K562 (cell line): ENCODE data around the gene PET100. TPM values are rescaled to one million over a fixed set of nuclear protein-coding genes. Genes with fewer than 3 reads are reported as not detected.

ENCODE experiments used
- BRF1 ChIP-seq: IDR thresholded peaks from 3 replicates; pipeline ENCODE4 v1.6.1; 2011; ENCODE audit warnings: borderline replicate concordance, mild to moderate bottlenecking; ENCODE audit not compliant: insufficient read length; ENCODE audit errors: extremely low read depth
- E2F6 ChIP-seq, 2 experiments: IDR thresholded peaks; 2 replicates each; pipeline ENCODE4 v1.6.1; 2011; ENCODE audit warnings: borderline replicate concordance in 1 of 2, control low read depth in 1 of 2, low read depth in 1 of 2, low read length in 1 of 2, mild to moderate bottlenecking in 1 of 2, mixed read lengths in 1 of 2, moderate library complexity in 1 of 2; ENCODE audit not compliant: insufficient read depth in 1 of 2, insufficient read length in 1 of 2, poor library complexity in 1 of 2, severe bottlenecking in 1 of 2; ENCODE audit errors: extremely low read depth in 1 of 2
- EGR1 ChIP-seq: fragments of 450-650 bp; conservative IDR thresholded peaks from 2 replicates; pipeline ENCODE4 v1.6.1; 2017; ENCODE audit warnings: mild to moderate bottlenecking
- HDAC1 ChIP-seq, 2 experiments: fragments of 450-650 bp; IDR thresholded peaks; 2 replicates each; pipeline ENCODE4 v1.6.1; 2016 to 2017; ENCODE audit warnings: inconsistent platforms in 1 of 2, mild to moderate bottlenecking in 1 of 2, moderate library complexity in 1 of 2
- MED1 ChIP-seq: sonication (generic); formaldehyde crosslinking; IDR thresholded peaks from 2 replicates; pipeline ENCODE4 v1.8.1; 2023; ENCODE audit warnings: missing genetic modification reagents, borderline replicate concordance
- NR2C2 ChIP-seq, 2 experiments: fragments of 200-800 bp in 1 of 2; sonication (Bioruptor generic) in 1 of 2; sonication (generic) in 1 of 2; formaldehyde crosslinking in 1 of 2; IDR thresholded peaks; 2 replicates each; pipeline versions ENCODE4 v1.6.1 to v1.8.0; 2016 to 2022; ENCODE audit warnings: mild to moderate bottlenecking in 1 of 2, missing compliant biosample characterization in 1 of 2, missing genetic modification characterization in 1 of 2, missing genetic modification reagents in 1 of 2
- TSC22D4 ChIP-seq: fragments of 450-650 bp; IDR thresholded peaks from 2 replicates; pipeline ENCODE4 v1.6.1; 2016; ENCODE audit warnings: missing genetic modification characterization, missing biosample characterization, control low read depth
- YY1 ChIP-seq, 3 experiments: IDR thresholded peaks; 2 replicates each; pipeline ENCODE4 v1.6.1; 2011; ENCODE audit warnings: low read length in 2 of 3, mild to moderate bottlenecking in 2 of 3, moderate library complexity in 2 of 3, borderline replicate concordance in 1 of 3, control low read depth in 1 of 3, low read depth in 1 of 3; ENCODE audit not compliant: insufficient read depth in 3 of 3, insufficient replicate concordance in 2 of 3, control insufficient read depth in 1 of 3, insufficient read length in 1 of 3; ENCODE audit errors: extremely low read depth in 1 of 3
- ZBTB26 ChIP-seq: fragments of 450-650 bp; formaldehyde crosslinking; IDR thresholded peaks from 2 replicates; pipeline ENCODE4 v1.4.0; 2022; ENCODE audit warnings: missing genetic modification characterization
- ZBTB7A ChIP-seq: IDR thresholded peaks from 2 replicates; pipeline ENCODE4 v1.6.1; 2011; ENCODE audit warnings: low read depth, mild to moderate bottlenecking, low read length, moderate library complexity, borderline replicate concordance; ENCODE audit not compliant: control insufficient read depth
- ZFP1 ChIP-seq: fragments of 450-650 bp; formaldehyde crosslinking; IDR thresholded peaks from 2 replicates; pipeline ENCODE4 v1.4.0; 2020; ENCODE audit warnings: mild to moderate bottlenecking, mixed read lengths
- ZNF79 ChIP-seq: fragments of 250-450 bp; sonication (Bioruptor Pico); IDR thresholded peaks from 2 replicates; pipeline ENCODE4 v1.4.0; 2020; ENCODE audit warnings: low read depth, mild to moderate bottlenecking, moderate library complexity
- ZSCAN29 ChIP-seq: fragments of 450-650 bp; IDR thresholded peaks from 2 replicates; pipeline ENCODE4 v1.6.1; 2017
- polyA plus RNA-seq, 8 experiments: library from polyadenylated mRNA; depleted of rRNA in 4 of 8; stranded (reverse) in 5 of 8; unstranded in 3 of 8; fragments of >200 nt; fragmentation: Nextera tagmentation in 2 of 8; fragmentation: Illumina TruSeq in 1 of 8; extraction: Ambion mirVana in 2 of 8; extraction: Trizol in 1 of 8; gene quantifications; 2 replicates each; pipeline versions ENCODE4 v1.2.1 to v1.2.3, GENCODE V29; 2011 to 2014; ENCODE audit warnings: inconsistent platforms in 1 of 8, missing spikeins in 1 of 8
- total RNA-seq, 7 experiments: library from RNA; depleted of rRNA in 6 of 7; stranded (reverse); fragments of >200 nt in 6 of 7; fragmentation: Illumina TruSeq in 2 of 7; extraction: Trizol in 2 of 7; gene quantifications; 2 replicates each; pipeline versions ENCODE4 v1.2.1 to v1.2.3, GENCODE V29; 2011 to 2021; ENCODE audit warnings: low replicate concordance in 1 of 7
- TF ChIP-seq, protein P1 (sequence below): fragments of 250-450 bp; sonication (Bioruptor Pico); IDR thresholded peaks from 2 replicates; pipeline ENCODE4 v1.4.0; 2020; ENCODE audit warnings: mild to moderate bottlenecking, moderate library complexity
- TF ChIP-seq, protein P2 (sequence below): fragments of 450-650 bp; IDR thresholded peaks from 2 replicates; pipeline ENCODE4 v1.6.1; 2018; ENCODE audit not compliant: partially characterized antibody

The PET100 gene
- total and polyA plus RNA-seq, 9 of the 15 experiments (the other 6 are each of a cell fraction or from before 2014, with no cell fraction given): 62.3 to 351 (median 98.3) TPM

DNA sequence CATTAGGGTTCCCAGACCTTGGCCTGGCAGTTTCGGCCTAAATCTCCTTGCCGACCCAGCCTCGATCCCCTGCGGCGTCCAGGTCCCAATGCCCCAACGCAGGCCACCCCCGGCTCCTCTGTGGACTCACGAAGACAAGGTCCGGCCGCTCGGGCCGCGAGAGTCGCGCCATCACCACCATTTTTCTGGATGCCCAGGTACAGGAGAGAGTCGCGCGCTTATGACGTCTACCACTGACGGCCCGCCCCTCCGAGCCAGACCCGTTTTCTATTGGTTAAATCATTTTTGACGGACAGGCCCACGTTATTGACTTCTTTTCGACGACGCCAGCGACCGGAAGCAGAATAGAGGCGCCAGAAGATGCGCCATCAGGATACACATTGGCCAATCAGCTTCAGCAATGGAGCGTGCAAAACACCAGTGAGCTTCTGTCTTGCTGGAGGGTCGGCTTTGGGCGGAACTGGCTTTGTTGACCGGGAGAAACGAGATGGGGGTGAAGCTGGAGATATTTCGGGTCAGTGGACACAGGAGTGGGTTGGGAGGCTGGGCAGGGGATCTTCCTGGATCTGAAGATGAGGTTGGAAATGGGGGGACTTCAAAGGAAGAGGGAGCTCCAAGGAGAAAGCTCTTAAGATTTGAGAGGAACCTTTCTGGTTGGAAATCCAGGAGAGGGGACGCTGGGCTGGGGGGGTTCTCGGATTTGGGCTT, at the start of gene PET100, which contains the start of gene XAB2 (continued):
- TF ChIP-seq ZBTB26 (CRISPR knock-in tag) (no peak), MED1 (CRISPR knock-in tag) (no peak), EGR1 (no peak), E2F6 (IDR thresholded peaks at IDR 0.05; ENCODE audit: borderline replicate concordance in 1 of 2, extremely low read depth in 1 of 2, insufficient read depth in 1 of 2, insufficient read length in 1 of 2, low read depth in 1 of 2, low read length in 1 of 2, poor library complexity in 1 of 2, severe bottlenecking in 1 of 2) (peak; percentile 59 to 72), ZNF79 (CRISPR knock-in tag) (no peak), YY1 (IDR thresholded peaks at IDR 0.05; ENCODE audit: borderline replicate concordance in 1 of 3, control insufficient read depth in 1 of 3, extremely low read depth in 1 of 3, insufficient read depth in 3 of 3, insufficient read length in 1 of 3, insufficient replicate concordance in 2 of 3, low read depth in 1 of 3, low read length in 2 of 3) (peak; percentile 28 to 92 (median 88)), ZSCAN29 (no peak), ZBTB7A (no peak), HDAC1 (IDR thresholded peaks at IDR 0.05) (peak in 1 of 2 experiments; percentile 94; a peak in 2 of 4 replicates), BRF1 (no peak), ZFP1 (CRISPR knock-in tag) (no peak), TSC22D4 (tag) (no peak), NR2C2 (CRISPR knock-in tag; IDR thresholded peaks at IDR 0.05) (peak; percentile 61; the same call in 1 of the 2 replicates), NR2C2 (tag; IDR thresholded peaks at IDR 0.05) (peak; percentile 90)
- TF ChIP-seq, protein P1, sequence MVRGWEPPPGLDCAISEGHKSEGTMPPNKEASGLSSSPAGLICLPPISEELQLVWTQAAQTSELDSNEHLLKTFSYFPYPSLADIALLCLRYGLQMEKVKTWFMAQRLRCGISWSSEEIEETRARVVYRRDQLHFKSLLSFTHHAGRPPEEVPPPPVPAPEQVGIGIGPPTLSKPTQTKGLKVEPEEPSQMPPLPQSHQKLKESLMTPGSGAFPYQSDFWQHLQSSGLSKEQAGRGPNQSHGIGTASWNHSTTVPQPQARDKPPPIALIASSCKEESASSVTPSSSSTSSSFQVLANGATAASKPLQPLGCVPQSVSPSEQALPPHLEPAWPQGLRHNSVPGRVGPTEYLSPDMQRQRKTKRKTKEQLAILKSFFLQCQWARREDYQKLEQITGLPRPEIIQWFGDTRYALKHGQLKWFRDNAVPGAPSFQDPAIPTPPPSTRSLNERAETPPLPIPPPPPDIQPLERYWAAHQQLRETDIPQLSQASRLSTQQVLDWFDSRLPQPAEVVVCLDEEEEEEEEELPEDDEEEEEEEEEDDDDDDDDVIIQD (CRISPR knock-in tag): no peak
- TF ChIP-seq, protein P2, sequence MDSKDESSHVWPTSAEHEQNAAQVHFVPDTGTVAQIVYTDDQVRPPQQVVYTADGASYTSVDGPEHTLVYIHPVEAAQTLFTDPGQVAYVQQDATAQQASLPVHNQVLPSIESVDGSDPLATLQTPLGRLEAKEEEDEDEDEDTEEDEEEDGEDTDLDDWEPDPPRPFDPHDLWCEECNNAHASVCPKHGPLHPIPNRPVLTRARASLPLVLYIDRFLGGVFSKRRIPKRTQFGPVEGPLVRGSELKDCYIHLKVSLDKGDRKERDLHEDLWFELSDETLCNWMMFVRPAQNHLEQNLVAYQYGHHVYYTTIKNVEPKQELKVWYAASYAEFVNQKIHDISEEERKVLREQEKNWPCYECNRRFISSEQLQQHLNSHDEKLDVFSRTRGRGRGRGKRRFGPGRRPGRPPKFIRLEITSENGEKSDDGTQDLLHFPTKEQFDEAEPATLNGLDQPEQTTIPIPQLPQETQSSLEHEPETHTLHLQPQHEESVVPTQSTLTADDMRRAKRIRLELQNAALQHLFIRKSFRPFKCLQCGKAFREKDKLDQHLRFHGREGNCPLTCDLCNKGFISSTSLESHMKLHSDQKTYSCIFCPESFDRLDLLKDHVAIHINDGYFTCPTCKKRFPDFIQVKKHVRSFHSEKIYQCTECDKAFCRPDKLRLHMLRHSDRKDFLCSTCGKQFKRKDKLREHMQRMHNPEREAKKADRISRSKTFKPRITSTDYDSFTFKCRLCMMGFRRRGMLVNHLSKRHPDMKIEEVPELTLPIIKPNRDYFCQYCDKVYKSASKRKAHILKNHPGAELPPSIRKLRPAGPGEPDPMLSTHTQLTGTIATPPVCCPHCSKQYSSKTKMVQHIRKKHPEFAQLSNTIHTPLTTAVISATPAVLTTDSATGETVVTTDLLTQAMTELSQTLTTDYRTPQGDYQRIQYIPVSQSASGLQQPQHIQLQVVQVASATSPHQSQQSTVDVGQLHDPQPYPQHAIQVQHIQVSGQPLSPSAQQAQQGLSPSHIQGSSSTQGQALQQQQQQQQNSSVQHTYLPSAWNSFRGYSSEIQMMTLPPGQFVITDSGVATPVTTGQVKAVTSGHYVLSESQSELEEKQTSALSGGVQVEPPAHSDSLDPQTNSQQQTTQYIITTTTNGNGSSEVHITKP: peak; percentile 43
